Stimulated activated CD8-positive, alpha-beta memory T cell treated with anti-CD3 and anti-CD28 coated beads, Interleukin-4, amount 100 ng/mL, for 4 hours (primary cell): ENCODE measurements around the gene NXNL2.

Experiments
- DNase-seq, 2 donors: peaks; one replicate each; pipeline ENCODE4 v3.0.0-alpha.2; 2020; ENCODE audit warnings: low read depth in 2 of 2, low spot score in 1 of 2

Gene NXNL2

DNA sequence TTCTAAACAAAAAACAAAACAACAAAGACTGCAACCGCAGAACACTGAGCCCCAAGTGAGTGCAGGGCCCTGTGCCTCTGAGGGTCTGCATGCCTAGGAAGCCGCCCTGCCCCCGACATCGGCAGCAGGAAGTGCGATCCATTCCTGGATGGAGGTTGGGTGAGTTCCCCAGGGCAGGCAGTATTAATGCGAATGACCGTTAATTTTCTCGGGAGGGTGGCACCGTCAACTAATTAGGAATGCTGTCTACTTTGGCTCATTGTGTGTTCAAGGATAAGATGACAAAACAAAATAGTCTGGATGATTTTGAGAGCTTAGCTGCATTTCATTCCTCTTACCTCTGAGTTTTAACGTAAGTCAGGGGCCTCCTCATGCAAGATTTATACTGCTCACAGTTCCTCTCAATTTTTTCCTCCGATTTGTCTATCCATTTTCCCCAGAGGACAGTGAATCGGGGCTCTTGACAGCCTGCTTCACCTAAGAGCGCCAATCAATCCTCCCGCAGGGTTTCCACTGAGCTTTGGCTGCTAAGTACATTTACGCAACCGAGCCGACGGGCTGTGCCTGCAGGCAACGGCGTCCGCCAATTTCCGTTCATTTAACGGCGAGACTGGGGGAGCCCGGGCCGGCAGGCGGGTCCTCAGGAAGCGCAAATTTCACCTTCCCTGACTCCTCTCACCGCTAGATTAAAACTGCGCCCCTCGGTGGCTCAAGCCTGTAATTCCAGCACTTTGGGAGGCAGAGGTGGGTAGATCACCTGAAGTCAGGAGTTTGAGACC, 2.9 kb upstream of the NXNL2 start:
- no peak for DNase-seq

DNA sequence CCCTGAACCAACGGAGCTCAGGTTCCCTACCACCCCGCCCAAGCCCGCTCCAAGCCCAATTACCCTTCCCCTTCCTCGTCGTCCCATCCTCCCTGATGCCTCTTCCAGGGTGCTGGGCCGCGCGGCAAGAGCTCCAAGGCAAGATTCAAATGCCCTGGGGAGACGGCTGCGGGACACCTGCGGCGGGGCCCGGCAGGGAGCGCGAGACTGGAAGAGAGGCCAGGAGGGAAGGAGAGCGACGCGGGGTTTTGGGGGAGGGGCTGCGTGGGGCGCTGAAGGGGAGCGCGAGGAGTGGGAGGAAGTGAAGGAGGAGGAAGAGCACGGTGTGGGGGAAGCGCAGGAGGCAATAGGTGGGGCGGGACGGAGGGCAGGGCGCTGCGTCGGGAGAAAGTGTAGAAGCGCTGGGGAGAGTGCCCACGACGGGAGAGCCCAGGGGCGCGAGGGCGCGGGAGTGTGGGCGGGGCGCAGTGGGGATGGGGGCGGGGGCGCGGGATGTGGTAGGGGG, 975 bp upstream of the NXNL2 start:
- DNase-seq = no peak

DNA sequence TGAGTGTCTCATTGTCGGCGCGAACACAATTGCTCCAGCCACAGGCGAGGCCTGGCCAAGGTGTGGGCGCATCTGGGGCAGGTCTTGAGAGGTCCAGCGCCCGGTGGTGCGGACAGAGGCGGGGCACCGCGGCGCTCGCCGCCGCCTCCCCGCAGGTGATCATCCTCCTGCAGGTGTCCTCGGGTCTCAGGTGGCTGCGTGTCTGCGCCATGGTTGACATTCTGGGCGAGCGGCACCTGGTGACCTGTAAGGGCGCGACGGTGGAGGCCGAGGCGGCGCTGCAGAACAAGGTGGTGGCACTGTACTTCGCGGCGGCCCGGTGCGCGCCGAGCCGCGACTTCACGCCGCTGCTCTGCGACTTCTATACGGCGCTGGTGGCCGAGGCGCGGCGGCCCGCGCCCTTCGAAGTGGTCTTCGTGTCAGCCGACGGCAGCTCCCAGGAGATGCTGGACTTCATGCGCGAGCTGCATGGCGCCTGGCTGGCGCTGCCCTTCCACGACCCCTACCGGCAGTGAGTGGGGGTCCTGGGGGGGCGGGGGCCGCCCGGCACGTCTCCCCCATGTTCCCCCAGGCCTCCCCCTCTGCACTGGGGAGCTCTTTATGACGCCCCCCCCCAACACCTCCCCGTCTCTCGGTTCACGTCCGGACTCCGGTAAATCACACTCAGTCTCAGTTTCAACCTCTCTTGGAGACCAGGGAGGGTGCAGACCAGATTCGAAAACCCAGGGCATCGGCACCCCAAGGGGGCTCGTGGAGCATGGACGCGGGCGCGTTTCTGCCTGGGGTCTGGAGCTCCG, 446 bp downstream of the NXNL2 start:
- DNase-seq = no peak

DNA sequence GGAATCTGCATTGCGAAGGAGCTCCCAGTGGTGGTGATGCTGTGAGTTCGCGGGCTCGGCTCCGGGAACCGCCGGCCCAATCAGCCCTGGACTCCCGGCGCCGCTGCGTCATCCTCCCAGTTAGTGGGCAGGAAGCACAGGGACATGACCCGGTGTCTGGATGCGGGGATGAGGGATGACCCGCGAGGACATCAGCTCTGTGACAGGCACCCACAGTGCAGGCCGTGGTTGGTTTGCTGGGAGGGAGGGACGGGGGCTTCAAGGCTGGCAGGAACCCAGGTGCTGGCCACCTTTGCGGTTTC, 996 bp downstream of the NXNL2 start:
- no peak for DNase-seq

DNA sequence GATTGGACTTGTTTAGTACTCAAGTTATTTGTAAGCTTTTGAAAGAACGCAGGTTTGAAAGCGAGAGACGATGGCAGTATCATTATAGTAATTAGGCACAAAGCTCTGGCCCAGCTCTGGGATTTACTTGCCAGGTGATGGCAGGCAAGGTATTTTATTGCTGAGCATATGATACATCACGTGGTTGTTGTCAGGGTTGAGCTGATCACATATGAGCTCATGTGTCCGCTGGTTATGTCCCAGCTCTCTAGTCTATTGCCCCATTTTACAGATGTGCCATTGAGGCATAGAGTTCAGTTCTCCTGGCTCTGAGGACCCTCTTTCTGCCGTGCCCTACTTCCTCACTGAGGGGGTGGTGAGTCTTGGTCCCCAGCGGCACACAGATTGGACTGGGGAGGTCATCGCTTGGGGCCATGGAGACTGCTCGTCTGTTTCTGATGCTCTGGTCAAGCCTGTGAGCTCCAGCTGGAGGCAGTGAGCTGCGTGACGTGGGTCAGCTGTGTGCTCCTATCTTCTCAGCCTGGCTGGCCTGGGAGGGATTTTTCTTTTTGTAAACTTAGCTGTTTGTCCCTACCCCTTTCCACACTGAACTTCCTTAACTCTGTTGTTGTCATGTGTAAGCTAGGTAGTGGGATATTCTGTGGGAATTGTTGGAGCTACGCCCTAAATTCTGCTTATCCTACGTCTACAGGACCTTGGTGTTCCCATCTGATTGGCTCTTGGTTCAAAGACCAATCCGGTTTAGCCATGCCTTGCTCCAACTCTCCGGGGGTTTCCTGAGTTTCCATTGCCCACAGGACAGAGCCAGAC, 2.2 kb downstream of the NXNL2 start:
- no peak for DNase-seq

GRCh38 chr9:88537761-88538091, 2.7 kb downstream of the NXNL2 start:
- no peak for DNase-seq

DNA sequence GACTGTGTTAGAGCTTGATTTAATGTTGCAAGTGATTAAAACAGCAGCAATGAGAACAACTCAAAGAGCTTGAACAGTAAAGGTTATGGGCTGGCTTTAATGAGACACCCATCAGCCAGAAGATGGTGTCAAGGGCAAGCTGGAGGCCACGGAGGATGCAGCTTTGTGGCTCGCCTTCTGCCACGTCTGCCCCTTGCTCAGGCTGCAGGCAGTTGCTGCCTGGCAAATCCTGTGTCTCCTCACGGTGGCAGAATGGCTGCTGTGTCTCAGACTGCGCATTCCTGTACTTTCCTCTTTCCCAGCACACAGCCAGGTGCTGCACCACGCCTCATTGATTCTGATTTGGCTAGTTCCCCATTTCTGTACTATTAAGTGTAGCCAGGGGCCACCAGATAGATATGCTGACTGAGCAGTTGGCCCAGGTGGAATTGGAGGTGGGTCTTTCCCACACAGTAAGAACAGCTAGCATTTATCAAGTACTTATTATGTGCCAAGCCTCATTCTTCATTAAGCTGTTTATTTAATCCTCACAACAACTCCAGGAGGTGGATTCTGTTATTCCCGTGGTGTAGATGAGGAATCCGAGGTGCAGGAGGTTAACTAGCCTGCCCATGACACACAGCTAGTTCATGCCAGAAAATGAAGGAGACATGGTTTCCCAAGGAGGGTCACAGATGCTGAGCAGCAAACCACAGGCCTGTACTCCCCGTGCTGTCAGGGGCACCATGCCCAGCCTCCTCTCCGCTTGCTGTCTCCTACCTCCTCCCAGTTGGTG, 3.5 kb downstream of the NXNL2 start:
- no peak for DNase-seq

GRCh38 chr9:88539246-88539645, 4.3 kb downstream of the NXNL2 start:
- DNase-seq = no peak

DNA sequence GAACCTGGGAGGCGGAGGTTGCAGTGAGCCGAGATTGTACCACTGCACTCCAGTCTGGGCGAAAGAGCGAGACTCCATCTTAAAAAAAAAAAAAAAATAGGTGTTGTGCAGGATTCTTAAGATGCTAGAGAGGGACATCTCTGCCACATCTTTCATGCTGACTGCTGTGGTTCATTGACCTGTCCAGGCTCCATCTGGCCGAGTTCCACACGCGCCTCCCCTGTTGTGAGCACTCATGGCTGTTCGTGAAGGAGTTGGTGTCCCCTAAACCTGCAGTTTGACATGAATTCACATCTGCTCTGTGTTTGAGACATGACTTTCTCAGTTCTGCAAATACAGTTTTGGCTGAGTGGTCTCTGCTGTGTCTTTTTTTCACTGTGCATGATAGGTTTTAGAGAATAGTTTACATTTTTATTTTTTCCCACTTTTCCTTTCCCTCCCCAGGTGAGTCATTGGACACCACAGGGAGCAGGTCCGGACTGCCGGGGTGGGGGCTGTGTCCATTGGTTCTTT, 5.3 kb downstream of the NXNL2 start:
- DNase-seq = no peak

- no peak for DNase-seq
Observed at GRCh38 chr9:88544245-88544644, 9.3 kb downstream of the NXNL2 start.

DNA sequence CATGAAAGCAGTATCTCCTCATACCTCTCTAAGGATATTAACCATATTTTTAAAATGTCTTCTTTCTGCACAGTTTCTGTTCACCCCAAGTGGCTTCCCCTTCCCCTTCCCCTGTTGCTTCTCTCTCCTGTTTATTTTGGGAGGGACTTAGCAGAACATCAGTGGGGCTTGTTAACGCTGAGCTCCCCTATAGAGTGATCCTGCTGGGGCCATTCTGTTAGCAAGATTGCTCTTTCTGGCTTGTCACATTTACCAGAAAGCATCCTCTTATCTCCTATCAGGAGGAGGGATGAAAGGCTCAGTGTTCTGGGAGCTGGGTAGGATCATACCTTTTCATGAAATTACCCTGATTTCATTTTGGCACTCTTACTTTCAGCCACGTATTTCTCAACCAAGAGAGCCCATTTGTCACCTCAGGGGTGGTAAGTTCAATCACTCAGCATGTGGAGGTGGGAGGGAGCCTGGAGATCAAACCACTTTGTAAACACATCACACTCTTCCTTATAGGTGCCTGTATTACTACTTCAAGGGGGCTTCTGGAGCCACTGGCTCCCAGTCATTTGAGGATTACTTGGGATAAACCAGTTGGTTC, 16.7 kb downstream of the NXNL2 start:
- no peak for DNase-seq

DNA sequence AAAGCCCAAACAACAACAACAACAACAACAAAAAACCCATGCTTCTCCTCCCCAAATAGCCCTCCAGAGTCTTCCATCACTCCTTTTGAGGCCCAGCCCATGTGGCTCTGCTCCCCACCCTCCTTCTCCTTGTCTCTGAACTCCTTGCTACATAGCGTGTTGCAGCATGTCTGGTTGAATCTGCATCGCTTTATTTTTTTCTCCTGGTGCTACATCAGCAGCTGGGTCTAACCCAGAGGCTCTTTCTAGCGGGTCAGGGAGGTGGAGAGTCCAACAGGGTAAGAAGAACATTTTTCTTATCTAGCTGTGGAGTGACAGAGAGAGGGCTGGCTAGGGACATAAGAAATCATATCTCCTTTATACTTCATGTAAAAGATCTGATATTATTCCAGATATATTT, 18.4 kb downstream of the NXNL2 start:
- DNase-seq = no peak

DNA sequence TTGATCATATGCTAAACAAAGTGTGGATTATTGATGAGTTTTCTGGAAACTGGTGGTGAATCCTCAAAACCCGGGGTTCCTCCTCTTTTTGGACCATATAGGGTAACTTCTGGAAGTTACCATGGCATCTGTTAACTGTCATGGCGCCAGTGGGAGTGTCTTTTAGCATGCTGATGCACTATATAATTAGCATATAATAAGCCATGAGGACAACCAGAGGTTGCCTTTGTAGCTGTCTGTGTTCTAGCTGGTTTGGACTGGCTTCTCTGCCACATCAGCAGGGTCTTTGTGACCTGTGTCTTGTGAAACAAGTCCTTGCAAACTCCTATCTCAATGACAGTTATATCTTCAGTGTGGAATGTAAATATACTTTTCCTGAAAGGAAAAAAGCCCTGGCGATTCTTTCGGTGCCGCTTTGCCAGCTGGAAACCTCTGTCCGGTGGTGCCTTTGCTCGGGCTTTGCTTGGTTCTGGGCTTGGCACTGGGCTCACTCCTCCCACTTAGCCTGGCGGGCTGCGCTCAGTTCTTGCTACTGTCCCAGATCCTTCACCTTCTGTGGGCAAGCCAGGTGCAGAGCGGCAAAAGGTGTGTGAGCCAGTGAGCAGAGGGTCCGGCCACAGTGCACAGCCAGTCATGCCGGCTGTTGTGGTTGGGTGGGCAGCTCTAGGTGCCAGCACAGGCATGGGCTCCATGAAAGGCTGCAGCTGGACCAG, 20.4 kb downstream of the NXNL2 start:
- DNase-seq = no peak

DNA sequence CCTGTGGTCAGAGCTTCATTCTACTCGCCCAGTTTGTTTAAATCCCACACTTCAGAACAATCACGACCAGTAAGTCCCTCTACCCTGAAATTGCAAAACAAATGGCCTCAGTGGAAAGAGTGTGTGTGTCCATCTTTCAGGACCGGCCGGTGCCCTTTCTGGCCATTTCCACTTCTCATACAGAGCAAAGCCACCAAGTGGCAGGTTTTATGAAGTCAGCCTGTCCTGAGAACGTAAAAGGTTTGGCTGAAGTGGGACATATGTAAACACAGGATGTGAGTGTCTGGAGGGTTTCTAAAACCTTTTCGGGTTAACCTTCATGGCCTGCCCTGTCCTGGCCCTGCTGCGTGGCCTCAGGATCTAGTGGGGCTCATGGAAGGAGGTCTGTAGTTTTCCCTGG, 24.7 kb downstream of the NXNL2 start:
- no peak for DNase-seq

DNA sequence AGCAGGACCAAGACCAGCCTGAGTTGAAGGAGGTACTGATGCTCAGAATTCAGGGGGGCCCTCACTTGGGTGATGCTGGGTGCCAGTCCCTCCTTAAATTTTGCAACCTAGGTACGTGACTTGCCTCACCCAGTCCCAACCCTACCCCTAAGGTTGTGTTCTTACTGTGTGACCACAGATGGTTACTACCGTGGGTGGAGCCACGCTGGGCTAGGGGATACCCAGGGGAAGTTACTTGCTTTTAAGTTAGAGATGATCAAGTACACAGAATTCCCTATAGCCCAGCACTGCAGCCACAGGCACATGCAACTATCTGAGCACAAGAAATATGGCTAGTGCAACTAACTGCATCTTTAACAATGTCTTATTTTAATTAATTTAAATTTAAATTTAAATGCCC, 32.9 kb downstream of the NXNL2 start:
- DNase-seq = no peak

DNA sequence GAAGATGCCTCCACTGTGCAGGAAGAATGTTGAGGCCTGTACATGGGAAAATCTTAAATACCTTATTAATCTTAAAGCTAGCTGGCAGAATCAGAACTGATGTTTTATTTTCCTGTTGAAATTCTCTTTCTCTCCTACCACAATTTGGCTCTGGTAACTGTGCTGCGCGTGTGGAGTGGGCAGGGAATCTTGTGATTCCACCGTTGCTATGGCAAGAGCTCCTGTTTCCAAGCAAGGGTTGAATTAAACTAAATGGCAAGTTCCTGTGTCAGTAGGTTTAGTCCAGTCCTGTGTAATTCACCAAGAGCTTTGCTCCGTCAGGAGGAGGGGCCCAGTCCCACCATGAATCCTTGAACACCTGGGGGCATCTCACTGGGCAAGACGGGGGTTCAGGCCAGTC, 36.4 kb downstream of the NXNL2 start:
- no peak for DNase-seq

GRCh38 chr9:88572684-88573083, 37.7 kb downstream of the NXNL2 start:
- DNase-seq = no peak

DNA sequence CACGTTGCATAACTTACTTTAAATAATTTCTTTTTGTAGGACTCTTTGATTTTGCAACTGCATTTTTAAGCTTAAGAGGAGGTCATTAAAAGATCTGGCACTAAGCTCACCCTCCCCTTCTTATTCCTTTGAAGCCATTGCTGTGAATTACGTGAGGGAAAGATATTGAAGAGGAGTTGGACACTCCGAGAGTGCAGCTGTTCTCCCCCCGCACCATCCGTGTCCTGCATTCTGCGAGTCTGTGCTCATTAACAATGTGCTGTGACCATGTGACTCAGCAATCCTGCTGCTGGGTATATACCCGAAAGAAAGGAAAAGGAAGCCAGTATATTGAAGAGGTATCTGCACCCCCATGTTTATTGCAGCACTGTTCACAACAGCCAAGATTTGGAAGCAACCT, 40.0 kb downstream of the NXNL2 start:
- no peak for DNase-seq

DNA sequence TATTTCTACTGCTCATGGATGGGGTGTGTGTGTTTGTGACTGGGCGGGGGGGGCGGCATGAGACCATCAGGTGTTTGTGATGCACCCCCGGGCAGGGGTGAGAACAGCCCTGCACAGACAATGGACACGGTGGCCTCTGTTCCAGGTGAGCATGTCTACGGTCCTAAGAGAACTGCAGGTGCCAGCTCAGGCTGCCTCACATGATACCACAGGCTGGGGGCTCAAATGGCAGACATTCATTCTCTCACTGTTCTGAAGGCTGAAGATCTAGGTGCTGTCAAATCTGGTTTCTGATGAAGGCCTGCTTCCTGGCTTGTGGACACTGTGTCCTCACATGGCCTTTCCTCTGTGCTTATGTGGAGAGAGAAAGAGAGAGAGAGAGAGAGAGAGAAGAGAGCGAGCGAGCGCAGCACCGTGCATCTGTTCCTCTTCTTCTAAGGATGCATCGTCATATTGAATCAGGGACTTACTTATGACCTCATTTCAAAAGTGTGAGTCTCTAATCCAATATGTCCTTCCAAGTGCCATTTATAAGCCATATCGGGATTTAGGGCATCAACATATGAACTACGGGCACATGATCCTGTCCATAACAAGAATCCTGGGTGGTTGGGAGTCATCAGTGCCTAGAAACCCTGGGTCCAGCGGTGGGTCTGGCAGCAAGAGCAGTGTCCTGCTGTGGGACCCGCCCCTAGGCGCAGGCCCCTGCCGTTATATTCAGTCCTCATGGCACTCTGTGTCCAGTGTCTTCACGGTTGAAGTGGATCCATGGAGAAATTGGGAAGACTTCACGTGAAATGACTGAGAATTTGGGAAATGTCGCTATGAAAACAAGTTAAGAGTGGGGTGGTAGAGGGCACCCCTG, 42.5 kb downstream of the NXNL2 start:
- DNase-seq = no peak
